GM20431 (cell line): ENCODE data around the gene CHRNA5.

Experiments used
- in situ Hi-C: fragments of 300-500 bp; cut with MseI, MboI; formaldehyde crosslinking; loops from one replicate; pipeline ENCODE4 v1.15.0; 2020; ENCODE audit warnings: low sequenced_read_pairs; ENCODE audit not compliant: unreplicated experiment

Gene CHRNA5

DNA sequence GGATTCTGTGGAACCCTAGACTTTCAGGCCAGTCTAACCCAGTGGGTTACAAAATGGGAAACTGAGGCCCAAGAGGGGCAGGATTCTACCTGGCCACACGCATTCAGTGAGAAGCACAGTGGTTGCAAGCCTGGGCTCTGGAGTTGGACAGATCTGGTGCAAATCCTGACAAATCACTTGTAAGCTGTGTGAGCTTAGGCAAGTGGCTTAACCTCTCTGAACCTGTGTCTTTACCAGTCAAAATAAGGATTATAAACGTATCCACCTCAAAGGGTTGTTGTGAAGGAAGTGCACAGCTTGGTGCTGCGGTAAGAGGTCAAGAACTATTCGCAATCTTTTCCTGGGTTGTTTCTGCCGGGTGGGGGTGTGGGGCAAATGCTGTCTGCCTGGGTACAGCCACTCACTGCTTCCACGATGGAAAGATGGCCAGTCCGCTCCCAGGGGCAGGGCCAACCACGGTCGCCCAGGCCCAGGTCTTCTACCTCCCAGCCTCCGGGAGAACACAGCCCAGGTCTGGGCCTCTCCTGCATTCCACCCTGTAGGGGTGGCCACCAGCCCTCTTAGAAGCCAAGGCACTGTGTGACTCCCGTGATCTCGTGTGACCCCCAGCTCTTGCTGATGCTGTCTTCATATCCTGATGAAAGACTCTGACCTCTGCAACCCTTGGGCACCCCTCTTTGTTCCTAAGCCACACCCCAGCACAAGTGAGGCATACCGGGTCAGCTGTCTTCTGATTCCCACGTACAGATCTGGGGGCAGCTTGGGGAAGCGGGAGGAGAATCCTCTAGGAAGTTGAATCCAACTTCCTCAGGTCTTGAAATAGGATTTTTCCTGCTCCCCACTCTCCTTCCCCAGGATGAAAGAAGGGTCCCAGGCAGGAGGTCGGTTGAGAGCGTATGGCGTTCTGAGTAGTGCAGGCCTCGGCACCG, 54.0 kb downstream of the CHRNA5 start:
- in situ Hi-C loops, result no loop called here

DNA sequence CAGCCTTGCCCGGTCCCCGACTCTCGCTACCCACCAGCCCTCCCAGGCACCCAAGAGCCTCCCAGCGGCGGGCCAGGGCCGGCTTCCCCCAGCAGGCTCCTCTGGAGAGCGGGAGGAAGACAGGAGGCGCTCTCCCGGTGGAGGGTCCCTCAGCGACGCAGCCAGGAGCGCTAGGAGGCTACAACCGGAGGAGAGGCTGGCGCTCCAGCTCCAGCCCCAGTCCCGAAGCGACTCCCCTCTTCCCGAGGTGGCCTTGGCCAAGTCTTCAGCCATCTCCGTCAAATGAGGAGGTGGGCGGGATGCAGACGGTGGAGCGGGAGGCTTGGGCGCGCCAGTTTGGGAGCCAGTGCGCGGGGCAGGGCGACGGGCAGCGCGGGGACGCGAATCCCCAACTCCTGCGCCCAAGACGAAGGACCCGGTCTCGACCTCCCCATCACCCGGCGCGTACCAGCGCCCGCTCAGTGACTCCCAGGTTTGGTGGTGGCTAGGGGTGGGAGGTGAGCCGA, 54.8 kb downstream of the CHRNA5 start:
- in situ Hi-C loops, result no loop called here

DNA sequence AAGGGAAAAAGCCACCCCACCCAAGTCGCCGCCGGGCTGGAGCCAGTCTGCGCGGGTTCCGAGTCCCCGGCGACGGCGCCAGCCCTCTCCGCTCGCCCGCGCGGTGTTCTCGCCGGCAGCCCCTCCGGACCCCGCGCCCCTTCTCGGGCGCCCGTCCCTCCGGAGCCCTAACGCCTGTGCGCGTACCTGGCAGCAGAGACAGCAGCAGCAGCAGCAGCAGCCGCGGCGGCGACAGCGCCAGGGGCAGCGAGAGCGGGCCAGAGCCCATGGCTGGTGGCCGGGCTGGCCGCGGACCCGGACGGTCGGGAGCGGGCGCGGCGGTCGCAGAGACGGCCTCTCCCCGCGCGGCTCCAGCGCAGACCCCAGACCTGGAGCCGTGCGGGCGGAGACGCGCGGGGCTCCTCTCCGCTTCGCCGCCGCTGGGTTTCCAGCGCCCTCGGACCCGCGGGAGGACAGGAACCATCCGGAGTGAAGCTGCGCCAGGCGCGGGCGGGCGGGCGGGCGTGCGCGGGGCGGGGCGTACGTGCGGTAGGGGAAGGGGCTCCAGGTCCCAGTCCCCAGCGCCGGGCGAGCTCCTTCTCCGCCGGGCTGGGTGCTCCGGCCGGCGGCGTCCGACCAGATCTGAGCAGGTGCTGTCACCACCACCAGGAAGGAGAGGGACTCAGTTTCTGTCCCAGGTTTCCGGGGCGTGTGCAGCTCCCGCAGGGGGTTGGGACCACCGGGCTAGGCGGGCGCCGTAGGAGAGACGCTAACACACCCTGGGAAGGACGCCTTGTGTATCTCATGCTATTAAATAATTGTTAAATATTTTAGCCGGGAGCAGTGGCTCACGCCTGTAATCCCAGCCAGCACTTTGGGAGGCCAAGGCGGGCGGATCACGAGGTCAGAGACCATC, 55.5 kb downstream of the CHRNA5 start, which contains the start of gene CHRNA3:
Gene CHRNA3 (minus strand): TSS at position 470 of the 895 bp plus-strand sequence. CDS start 202 bp downstream, at position 268.
- in situ Hi-C loops, result no loop called here

DNA sequence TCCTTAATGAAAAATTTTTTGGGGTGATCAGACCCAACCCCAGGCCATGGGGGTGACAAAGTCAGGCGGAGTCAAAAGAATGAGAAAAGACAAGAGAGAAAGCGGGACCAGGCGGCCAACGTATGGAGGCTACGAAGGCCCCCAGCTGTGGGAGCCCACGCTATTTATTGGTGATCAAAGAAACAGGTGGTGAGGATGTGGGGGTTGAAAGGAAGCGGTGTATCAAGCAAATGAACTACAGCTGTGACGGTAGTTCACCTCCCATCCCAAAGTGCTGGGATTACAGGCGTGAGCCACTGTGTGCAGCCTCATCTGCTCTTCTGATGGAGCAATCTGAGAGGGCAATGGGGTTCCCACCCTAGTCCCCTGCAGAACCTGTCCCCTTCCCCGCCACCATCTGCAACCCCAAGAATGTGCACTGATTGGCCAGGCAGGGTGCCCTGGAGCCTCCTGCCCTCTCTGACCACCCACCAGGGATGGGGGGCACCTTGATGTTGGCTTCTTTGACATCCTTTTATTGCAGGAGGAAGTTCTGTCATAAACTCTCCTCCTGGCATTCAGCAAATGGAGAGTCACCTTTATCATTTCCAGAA, 56.6 kb downstream of the CHRNA5 start:
- in situ Hi-C loops, result no loop called here

DNA sequence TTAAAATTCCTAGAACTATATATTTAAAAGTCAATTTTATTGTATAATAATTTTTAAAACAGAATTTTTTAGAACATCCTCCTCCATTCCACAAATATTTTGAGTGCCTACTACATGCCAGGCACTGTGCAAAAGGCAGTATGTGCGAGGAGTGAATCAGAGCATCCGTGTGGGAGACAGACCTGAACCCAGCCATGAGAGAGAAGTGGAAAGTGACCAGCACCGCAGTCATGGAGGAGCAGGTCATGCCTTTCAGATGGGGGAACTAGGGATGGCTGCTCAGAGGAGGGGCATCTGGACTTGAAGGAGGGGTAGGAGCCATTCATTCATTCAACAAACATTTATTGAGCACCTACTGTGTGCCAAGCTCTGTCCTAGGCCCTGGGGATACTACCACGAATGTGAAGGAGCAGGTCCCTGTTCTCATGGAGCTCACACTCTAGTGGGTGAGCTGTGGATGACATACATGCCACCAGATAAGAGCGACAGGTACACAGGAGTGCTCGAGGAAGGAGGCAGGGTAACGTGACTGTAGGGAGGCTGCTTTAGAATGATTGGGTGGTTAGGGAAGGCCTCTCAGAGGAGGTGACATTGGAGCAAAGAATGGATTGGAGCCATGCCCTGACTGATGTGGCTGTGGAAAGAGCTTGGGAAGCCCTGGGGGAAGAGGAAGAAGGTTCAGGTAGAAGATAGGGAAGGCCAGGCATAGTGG, 58.6 kb downstream of the CHRNA5 start:
- in situ Hi-C loops, result no loop called here

DNA sequence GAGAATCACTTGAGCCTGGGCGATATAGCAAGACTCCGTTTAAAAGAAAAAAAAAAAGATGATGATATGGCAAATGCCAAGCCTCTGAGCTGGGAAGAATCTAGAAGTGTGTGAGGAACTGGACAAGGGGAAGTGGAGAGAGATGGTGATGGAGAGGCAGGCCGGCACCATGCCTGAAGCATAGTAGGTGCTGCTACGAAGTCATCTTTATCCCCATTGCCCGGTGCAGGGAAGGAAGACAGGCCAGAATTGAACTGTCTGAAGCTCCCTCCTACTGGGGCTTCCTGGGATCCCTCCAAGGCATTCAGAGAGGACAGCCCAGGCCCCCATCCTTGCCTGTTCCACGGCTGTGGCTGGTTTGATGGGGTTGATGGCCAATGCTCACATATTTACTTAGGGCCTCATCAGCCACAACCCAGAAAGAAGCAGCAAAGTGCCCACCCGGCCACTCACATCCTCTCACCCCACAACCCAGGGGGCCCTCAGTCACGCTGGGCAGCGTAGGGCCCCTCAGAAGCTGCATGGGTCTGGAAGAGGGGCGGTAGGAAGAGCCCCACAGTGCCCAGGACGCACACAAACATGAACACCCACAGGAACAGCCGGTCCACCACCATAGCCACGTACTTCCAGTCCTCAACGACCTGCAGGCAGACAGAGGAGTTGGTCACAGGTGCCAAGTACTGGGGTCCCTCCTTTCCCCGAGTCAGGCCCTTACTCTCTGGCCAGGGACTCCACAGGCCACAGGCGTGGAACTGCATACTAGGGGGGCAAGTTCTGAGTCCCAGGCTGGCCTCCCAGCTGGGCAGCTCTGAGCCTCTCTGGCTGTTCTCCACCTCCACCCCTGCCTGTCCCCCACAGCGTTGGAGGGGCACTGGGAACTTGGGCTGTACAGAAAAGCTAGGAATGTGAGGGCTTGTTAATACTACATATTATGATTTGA, 59.6 kb downstream of the CHRNA5 start:
- in situ Hi-C loops, result no loop called here

DNA sequence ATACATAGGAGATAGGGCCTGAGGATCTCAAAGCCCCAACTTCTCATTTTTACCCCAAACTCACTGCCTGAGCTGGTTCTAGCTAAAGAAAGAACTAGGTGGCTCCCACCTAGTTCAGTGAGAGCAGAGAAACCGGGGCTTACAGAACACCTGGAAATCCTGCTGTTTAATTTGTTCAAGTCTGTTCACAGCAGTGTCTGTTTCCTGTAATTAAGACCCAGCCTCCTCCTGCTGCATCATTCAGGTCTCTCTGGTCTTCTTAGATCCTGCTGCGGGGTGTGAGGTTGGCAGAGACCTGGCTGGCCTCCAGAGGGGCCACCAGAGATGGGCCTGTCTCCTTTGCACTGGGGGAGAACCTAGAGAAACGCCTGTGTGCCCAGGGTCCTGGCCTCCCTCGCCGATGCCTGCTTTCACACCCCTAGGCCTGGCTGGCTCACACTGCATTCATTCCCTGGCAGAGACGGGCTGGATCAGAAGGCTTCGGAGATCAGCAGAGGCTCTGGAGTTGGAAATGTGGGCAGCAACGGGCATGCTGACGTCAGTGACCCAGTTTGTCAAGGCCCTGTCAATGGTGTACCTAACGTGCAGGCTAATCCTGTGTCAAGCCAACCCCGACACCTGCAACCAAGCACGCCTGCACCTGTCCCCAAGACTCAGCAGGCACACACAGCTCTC, 60.4 kb downstream of the CHRNA5 start:
- in situ Hi-C loops, result no loop called here

DNA sequence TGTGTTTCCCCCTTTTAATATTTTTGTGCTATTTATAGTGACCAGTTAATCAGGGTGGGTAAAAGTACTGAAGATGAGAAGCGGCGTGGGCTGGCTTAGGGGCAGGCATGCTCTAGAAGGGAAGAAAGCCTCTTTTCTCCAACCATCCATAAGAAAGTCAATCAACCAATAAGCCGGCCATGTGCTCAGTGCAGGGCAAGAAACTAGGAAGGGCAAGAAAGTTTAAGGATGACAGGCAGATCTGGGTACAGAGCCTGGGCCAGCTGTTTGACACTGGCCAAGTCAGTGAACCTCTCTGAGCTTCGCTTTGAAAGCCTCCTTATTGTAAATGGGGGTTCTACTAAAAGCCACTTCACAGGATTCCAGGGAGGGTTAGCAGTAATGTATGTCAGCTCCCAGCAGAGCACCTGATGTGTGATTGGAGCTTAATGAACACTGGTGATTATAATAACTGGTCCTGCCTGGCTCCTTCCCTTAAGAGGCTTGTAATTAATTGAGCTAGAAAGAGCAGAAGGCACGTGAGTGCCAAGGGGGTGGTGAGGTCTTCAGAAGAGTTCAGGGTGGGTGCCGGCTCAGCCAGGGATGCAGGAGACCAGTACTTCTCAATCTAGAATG, 61.2 kb downstream of the CHRNA5 start:
- in situ Hi-C loops, result no loop called here

DNA sequence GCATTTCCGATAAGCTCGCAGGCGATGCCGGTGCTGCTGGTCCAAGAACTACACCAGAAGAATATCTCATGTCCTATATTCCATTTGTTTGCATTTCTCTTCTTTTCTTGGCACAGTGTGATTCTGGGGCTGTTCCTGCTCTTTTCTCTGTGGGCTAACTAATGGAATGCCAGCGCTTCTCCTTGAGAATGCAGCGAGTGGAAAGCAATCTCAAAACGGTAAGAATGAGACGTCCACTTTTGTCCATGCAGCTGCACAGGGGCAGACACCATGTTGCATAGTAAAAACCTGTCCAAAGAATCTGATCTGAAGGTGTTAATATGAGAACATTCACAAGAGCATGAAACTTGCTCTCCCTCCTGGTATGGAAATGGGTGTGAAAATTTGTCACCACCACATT, 62.0 kb downstream of the CHRNA5 start:
- in situ Hi-C loops, result no loop called here

DNA sequence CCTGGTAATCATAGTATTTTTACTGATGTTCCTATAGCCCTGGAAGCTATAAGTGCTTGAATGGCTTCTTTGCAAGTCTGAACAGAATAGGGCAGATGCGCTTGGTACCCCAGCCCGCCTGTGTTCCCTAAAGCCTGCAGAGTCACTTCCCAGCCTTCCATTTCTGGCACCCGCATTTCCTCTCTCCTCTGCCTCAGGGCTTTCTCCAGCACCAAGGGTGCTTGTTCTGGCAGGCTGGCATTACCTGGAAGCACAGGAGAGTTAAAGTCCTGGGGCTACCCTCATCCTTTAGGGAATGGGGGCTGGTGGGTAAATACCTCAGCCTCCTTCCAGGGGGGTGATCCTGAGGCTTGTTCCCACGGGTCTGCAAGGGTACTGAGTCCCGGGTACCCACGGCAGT, 62.9 kb downstream of the CHRNA5 start:
- in situ Hi-C loops, result no loop called here

DNA sequence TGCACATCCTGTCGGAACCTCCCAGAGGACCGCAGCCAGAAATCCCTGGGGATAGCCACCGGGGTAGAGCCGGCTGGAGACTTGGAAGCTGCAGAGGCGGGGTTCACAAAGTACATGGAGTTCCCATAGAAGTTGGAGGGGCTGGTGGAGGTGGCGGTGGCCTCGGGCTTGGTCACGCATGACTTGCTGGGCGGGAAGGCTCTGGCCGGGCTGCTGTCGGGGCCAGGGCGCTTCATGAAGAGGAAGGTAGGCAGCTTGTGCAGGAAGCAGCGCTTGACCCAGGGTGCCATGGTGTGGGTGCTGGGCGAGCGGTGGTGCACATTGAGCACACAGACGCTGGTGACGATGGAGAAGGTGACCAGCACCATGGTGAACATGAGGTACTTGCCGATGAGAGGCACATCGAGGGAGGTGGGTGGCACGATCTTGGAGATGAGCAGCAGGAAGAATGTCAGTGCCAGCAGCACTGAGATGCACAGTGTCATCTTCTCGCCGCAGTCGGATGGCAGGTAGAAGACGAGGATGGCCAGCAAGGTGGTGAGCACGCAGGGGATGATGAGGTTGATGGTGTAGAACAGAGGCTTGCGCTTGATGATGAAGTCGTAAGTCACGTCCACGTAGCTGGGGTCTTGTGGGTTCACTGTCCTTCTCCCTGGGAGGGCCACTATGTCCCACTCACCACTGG, 63.9 kb downstream of the CHRNA5 start:
- in situ Hi-C loops, result no loop called here

DNA sequence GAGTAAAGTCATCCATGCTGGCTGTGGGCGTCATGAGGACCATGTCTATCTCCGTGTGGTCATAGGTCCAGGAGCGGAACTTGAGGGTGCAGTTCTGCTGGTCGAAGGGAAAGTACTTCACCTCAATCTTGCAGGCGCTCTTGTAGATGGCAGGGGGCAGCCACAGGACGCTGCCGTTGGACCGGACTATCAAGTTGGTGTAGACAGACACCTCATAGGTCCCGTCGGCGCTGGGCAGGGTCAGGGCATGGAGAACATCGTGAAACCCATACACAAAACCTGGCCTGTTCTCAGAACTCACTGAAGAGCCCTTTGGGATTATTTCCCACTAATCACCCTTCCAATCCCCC, 64.4 kb downstream of the CHRNA5 start:
- in situ Hi-C loops, result loop anchor here (10.0 kb wide), 1 partner anchor 75 kb away; no protein-coding TSS in a partner anchor

DNA sequence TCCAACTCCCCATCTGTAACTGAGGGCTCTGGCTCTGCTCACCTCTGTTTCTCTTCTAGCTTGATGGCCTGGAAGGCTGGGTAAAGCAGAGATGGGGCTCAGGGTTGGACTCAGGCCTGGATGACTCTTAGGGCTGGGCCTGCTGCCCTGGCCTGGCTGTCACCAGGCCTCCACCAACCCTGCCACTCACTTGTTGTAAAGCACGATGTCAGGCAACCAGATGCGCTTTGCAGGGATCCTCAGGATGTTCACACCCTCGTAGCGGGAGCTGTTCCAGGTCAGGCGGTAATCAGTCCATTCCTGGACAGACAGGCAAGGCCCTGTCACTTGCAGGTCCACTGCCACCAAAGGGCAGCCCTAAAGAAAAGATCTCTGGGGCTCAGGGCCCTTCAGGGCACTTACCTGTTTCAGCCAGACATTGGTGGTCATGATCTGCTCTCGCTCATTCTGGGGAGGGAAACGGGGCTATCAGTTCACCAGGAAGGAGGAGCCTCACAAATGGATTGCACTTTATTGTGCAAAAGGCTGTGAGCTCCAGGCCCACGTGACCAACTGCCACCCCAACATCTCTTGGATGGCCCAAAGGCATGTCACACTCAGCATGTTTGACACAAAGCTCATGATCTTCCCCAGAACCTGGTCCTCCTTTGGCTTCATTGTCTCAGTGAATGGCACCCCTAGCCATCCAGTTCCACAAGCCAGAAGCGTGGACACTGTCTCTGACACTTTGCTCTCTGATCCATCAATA, 65.7 kb downstream of the CHRNA5 start:
- in situ Hi-C loops, result loop anchor here (10.0 kb wide), 1 partner anchor 74 kb away; no protein-coding TSS in a partner anchor

DNA sequence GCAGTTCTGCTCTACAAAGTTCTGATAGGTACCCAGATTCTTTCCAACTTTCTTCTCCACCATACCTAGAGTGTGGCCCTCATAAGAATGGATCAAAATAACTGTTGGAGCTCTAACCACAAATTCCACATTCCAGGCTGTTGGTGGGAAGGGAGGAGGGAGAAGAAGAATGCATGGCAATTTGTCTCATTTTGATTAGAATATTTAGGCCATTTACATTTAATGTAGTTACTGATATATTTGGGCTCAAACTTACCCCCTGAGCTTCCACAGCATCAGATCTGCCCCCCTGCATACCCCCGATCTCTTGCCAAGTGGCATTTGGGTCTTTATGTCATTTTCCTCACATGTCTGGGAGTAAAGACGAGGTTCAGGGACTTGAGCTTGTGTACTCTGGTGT, 68.0 kb downstream of the CHRNA5 start:
- in situ Hi-C loops, result loop anchor here (10.0 kb wide), 1 partner anchor 71 kb away; no protein-coding TSS in a partner anchor

DNA sequence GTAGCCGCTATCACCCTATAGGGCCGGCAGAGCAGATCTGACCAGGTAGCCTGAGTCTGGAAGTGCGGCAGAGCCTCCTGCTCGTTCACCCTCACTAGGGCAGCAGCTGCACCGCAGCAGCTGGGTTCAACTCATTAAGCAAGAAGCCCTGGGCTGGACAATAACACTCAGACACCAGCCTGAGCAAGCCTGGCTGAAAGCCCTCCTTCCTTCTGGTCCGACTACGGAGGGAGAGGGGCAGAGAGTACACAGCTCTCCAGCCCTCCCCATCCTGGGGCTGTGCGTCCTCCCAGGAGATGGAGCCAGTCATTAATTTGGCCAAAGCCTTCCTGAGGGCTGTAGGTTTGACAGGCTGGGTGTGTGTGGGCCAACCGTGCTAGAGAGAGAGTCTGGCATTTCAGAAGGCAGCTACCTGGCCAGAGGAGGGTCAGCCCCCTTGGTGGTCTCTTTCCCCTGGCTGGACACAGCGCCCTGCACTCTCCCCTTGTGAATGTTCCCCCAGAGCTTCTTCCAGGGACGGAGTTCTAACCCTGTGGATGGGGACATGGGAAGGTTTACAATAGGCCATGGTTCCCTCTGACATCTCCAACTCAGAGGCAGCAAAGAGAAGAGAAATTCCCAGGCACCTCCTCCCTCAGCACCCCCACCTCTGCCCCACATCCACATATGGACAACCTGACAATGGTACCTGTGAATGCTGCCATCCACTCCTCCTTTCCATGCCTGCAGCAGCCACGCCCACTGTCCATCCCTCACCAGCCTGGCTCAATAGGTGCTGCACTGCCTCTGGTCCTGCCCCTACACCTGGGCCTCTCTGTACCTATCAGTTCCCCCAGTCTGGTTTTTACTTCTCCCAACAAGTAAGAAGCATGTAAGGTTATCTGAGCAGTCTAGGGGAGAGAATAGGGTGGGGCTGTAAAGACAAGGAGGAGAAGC, 69.2 kb downstream of the CHRNA5 start:
- in situ Hi-C loops, result loop anchor here (10.0 kb wide), 1 partner anchor 70 kb away; no protein-coding TSS in a partner anchor
